LNCaP clone FGC (cell line): ENCODE data around the gene POU2AF1.

ENCODE experiments used
- DNase-seq: peaks from one replicate; pipeline ENCODE4 v3.0.0-alpha.2; 2011; ENCODE audit warnings: low read depth
- H3K4me3 ChIP-seq: 2 replicates; pipeline ENCODE4 v1.5.1; 2011; ENCODE audit warnings: mild to moderate bottlenecking, low read depth, low read length, control low read depth
- TF ChIP-seq, protein P1 (sequence below): IDR thresholded peaks from 2 replicates; pipeline ENCODE4 v1.5.1; 2012; ENCODE audit warnings: mild to moderate bottlenecking; ENCODE audit not compliant: control insufficient read depth, insufficient read depth; ENCODE audit errors: extremely low read depth

Gene POU2AF1

DNA sequence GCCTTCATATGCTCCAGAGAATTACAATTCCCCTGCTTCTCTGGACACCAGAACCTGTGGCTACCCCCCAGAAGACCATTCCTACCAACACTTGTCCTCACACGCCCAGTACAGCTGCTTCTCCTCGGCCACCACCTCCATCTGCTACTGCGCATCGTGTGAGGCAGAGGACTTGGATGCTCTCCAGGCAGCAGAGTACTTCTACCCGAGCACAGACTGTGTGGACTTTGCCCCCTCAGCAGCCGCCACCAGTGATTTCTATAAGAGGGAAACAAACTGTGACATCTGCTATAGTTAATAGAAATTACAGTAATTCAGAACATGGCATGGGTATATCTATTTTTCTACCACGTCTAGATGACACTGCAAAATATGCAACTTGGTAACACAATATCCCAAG lies 70.9 kb downstream of the POU2AF1 start:
- no peak overlapping the region for H3K4me3 ChIP-seq
- no peak for DNase-seq
- TF ChIP-seq, protein P1, sequence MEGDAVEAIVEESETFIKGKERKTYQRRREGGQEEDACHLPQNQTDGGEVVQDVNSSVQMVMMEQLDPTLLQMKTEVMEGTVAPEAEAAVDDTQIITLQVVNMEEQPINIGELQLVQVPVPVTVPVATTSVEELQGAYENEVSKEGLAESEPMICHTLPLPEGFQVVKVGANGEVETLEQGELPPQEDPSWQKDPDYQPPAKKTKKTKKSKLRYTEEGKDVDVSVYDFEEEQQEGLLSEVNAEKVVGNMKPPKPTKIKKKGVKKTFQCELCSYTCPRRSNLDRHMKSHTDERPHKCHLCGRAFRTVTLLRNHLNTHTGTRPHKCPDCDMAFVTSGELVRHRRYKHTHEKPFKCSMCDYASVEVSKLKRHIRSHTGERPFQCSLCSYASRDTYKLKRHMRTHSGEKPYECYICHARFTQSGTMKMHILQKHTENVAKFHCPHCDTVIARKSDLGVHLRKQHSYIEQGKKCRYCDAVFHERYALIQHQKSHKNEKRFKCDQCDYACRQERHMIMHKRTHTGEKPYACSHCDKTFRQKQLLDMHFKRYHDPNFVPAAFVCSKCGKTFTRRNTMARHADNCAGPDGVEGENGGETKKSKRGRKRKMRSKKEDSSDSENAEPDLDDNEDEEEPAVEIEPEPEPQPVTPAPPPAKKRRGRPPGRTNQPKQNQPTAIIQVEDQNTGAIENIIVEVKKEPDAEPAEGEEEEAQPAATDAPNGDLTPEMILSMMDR = no peak

DNA sequence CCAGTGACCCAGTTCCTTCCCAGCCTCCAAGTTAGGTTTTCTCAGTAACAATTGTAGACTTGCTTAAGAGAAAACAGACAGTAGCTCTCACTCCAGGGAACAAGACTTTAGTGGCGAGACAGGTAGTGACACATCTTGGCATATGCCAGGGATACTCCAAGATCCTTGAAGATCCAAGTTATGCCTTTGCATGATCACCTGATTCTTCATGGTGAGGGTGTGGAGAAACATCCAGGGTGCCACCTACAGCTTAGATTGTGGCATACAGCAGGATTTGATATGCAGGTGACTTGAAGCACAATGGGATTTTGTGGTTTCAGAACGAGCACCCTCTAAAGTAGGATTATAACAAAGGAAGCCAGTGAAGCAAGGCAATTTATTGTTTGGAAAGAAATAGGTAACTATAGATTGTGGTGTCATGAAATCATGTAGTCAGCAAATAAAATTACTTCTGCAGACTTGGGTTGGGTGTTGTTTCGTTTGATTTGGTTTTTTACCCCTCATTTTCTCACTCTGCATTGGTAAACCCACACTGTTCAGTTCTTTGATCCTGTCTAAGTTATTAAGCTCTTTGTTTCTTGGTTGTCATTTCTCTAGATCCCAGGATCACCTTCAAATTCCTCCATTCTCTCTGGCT lies 71.5 kb downstream of the POU2AF1 start:
- DNase-seq = no peak
- TF ChIP-seq, protein P1 = 0 out of 2 replicates have a peak, but pooled peaks have one; percentile 14
- no peak overlapping the region for H3K4me3 ChIP-seq

DNA sequence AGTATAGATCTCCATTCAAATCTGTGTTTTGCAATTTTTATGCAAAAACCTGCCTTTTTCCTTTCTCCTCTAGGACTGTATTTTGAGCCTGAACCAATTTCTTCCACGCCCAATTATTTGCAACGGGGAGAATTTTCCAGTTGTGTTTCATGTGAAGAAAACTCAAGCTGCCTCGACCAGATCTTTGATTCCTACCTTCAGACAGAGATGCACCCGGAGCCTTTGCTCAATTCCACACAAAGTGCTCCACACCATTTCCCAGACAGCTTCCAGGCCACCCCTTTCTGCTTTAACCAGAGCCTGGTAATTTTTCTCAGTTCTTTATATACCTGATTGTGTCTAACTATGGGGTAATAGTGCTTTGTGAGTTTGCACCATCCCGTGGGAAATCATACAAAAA lies 72.8 kb downstream of the POU2AF1 start:
- 0 out of 2 replicates have a peak overlapping the region, but pooled peaks have one; percentile 57 for H3K4me3 ChIP-seq
- TF ChIP-seq, protein P1 = no peak
- DNase-seq = no peak

DNA sequence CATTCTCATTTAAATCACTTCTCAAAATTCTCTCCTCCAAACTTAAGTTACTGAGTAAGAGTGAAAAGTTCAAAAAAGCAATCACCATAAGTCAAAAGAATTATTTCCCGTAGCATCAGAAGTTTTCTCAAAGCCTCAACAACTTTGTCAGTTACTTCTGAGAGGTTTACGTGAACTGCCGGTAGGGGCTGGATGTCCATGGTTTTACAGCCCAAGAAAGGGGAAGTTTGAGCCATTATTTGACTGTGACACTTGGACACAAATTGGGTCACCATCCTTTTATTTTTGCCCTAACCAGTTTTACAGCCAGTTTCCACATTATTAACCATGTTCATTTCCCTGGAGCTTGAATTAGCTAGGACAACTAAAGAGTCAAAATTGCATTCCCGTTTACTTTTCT lies 73.2 kb downstream of the POU2AF1 start:
- TF ChIP-seq, protein P1 = no peak
- H3K4me3 ChIP-seq = peak overlapping the region; percentile 57
- no peak for DNase-seq

DNA sequence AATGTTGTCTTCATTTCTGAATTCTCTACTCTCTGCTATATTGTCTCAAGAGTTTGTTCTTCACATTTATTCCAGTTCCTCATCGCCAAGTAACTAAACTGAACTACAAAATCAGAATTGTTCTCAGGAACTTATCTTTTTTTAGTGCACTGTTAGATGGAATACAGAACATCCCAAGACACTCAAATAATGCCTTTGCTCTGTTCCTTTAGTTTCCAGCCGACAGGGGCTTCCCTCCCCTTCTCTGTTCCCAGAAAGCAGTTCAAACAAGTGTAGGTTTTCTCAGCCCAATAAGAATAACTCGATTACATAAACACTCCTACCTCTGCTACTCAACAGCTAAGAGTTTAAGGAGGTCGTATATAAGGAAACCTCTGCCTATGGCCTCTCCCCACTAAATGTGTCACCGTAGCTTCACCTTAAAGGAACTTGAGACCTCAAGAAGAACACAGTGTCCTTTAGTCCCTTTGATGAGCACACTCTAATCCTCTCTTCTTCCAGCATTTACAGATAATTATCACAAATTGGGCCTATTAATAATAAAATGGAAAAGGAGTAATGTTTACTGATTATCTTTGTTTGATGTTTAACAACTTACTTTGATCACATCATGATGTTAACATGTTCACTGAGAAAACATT lies 73.8 kb downstream of the POU2AF1 start:
- peak overlapping the region; percentile 57 for H3K4me3 ChIP-seq
- peak; percentile 93 for DNase-seq
- TF ChIP-seq, protein P1 = no peak

DNA sequence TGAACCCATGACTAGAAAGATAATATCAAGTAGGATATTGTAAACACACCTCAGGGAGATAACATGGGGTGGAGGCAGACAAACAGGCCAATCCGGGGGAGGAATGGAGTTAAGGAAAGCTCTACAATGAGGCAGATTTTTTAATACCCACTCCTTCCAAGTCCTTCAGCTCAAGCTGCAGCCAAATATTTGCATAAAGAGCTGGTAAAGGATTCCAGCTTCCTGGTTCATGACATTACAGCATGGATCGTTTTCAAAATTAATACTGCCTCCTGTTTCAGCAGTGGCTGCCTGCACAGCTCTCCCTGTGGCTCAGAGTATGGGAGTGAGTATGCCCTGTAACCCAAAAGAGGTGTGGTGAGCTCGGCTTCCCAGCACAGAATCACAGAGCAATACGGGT lies 75.6 kb downstream of the POU2AF1 start:
- TF ChIP-seq, protein P1 = no peak
- DNase-seq = peak; percentile 100
- H3K4me3 ChIP-seq = peak overlapping the region; percentile 57
